GM12878 (cell line): ENCODE data around the gene NRXN3.

Source experiments
- CBX5 ChIP-seq: sonication (generic); IDR thresholded peaks from 2 replicates; pipeline ENCODE4 v1.6.1; 2016; ENCODE audit warnings: low read depth, moderate library complexity, mild to moderate bottlenecking, inconsistent platforms
- CHD4 ChIP-seq: fragments of 200-600 bp; sonication (generic); IDR thresholded peaks from 2 replicates; pipeline ENCODE4 v1.6.1; 2016; ENCODE audit warnings: mild to moderate bottlenecking
- EP300 ChIP-seq, 2 experiments: fragments of 150-350 bp in 1 of 2; IDR thresholded peaks; 2 replicates each; pipeline ENCODE4 v1.6.1; 2011 to 2012; ENCODE audit warnings: low read depth in 2 of 2, low read length in 2 of 2, borderline replicate concordance in 1 of 2, improper control_type of control experiment in 1 of 2, inconsistent platforms in 1 of 2; ENCODE audit not compliant: control insufficient read depth in 1 of 2
- FOXM1 ChIP-seq: IDR thresholded peaks from 2 replicates; pipeline ENCODE4 v1.6.1; 2012; ENCODE audit warnings: low read depth, mild to moderate bottlenecking, inconsistent platforms, low read length, moderate library complexity
- ZNF384 ChIP-seq: IDR thresholded peaks from 2 replicates; pipeline ENCODE4 v1.6.1; 2012; ENCODE audit warnings: low read depth, mild to moderate bottlenecking, low read length, improper control_type of control experiment, borderline replicate concordance

DNA sequence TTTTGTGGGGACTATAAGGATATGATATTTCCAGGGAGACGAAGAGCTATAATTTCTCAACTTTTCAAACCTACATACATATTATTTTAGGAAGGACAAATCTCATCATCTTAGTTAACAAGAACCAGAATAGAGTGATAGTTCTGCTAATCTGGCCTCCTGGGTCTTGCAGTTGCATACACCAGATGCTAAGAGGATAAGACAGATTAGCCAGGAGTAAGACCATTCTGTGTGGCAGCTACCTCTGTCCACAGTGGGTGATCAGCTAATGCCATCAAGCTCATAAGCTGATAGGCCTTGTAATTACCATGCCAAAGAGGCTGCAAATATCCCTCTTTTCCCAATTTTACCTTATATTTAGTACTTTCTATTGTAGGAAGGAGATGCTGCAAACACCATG is 776.8 kb downstream of the NRXN3 start:
- TF ChIP-seq FOXM1 (no peak), CBX5 (no peak), EP300 (IDR thresholded peaks at IDR 0.05; ENCODE audit: borderline replicate concordance in 1 of 2, control insufficient read depth in 1 of 2, low read depth in 2 of 2, low read length in 2 of 2) (no peak), CHD4 (no peak), ZNF384 (no peak)
